DOHH2 (cell line): ENCODE measurements around the gene PQBP1.

Source experiments
- H3F3A ChIP-seq: fragments of 200-600 bp; sonication (generic), shearing (Covaris generic); 2 replicates; pipeline ENCODE4 v1.6.0; 2016; ENCODE audit warnings: antibody characterized with exemption, mild to moderate bottlenecking; ENCODE audit not compliant: control insufficient read depth, insufficient read depth
- H3K27ac ChIP-seq: fragments of 200-600 bp; sonication (generic); 2 replicates; pipeline ENCODE4 v1.5.1; 2014; ENCODE audit warnings: low read depth, mild to moderate bottlenecking, low read length, moderate library complexity
- H3K27me3 ChIP-seq: fragments of 200-600 bp; sonication (generic); 2 replicates; pipeline ENCODE4 v1.6.1; 2014; ENCODE audit warnings: mild to moderate bottlenecking, low read length, mixed read lengths; ENCODE audit not compliant: control insufficient read depth
- H3K36me3 ChIP-seq: fragments of 200-600 bp; sonication (generic); 2 replicates; pipeline ENCODE4 v1.6.1; 2014; ENCODE audit warnings: mild to moderate bottlenecking, low read length, moderate library complexity, mixed read lengths; ENCODE audit not compliant: control insufficient read depth
- H3K4me1 ChIP-seq: fragments of 200-600 bp; sonication (generic); 2 replicates; pipeline ENCODE4 v1.6.1; 2014; ENCODE audit warnings: mild to moderate bottlenecking, low read length, mixed read lengths; ENCODE audit not compliant: control insufficient read depth
- H3K4me2 ChIP-seq: fragments of 200-600 bp; sonication (generic); 2 replicates; pipeline ENCODE4 v1.6.0; 2014; ENCODE audit warnings: mild to moderate bottlenecking, low read length, moderate library complexity
- H3K4me3 ChIP-seq: fragments of 200-600 bp; sonication (generic); 2 replicates; pipeline ENCODE4 v1.5.1; 2014; ENCODE audit warnings: mild to moderate bottlenecking, low read length, mixed read lengths
- H3K79me2 ChIP-seq: fragments of 200-600 bp; sonication (generic); 2 replicates; pipeline ENCODE4 v1.6.1; 2014; ENCODE audit warnings: mild to moderate bottlenecking, low read length, mixed read lengths; ENCODE audit not compliant: control insufficient read depth
- H3K9me2 ChIP-seq: fragments of 200-600 bp; sonication (generic); replicated peaks from 2 replicates; pipeline ENCODE4 v1.6.1; 2014; ENCODE audit warnings: mild to moderate bottlenecking, low read length, mixed read lengths; ENCODE audit not compliant: control insufficient read depth
- H3K9me3 ChIP-seq: fragments of 200-600 bp; sonication (generic); 2 replicates; pipeline ENCODE4 v1.6.1; 2014; ENCODE audit warnings: antibody characterized with exemption, low read length, mixed read lengths; ENCODE audit not compliant: control insufficient read depth, insufficient read depth
- H4K20me1 ChIP-seq: fragments of 200-600 bp; sonication (generic); 2 replicates; pipeline ENCODE4 v1.6.0; 2014; ENCODE audit warnings: low read depth, mild to moderate bottlenecking, antibody characterized with exemption, low read length, moderate library complexity; ENCODE audit not compliant: control insufficient read depth, insufficient read depth
- EZH2phosphoT487 ChIP-seq: fragments of 200-600 bp; sonication (generic); IDR thresholded peaks from 2 replicates; pipeline ENCODE4 v1.6.1; 2017; ENCODE audit warnings: borderline replicate concordance, mild to moderate bottlenecking, antibody characterized with exemption, low read length, moderate library complexity, mixed read lengths
- TF ChIP-seq, protein P1 (sequence below): fragments of 200-600 bp; sonication (generic); IDR thresholded peaks from one replicate; pipeline ENCODE4 v1.5.1; 2014; ENCODE audit warnings: antibody characterized with exemption, mild to moderate bottlenecking, low read depth, low read length; ENCODE audit not compliant: poor library complexity, severe bottlenecking

The PQBP1 gene

DNA sequence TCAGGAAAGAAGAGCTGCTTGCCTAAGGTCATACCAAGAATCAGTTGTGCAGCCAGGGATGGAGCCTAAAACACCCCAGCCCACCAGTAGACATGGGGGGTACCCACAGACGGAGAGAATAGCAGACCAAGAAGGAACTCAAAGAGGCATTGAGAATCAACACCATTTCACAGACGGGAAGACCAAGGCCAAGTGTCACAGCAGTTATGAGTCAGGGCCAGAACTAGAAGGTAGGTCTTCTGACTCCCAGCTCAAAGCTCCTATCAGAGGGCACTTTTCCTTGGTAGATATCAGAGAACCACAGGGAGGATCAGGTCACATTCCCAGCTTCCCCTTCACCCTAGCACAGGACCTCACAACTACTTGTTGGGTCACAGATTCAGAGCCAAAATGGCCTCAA lies 45.2 kb downstream of the PQBP1 start:
- no peak overlapping the region for H3K4me3 ChIP-seq
- peaks cover 38% of the 10 kb centered on the region for H3K36me3 ChIP-seq
- peaks cover 88% of the 10 kb centered on the region for H3K79me2 ChIP-seq
- H3K27ac ChIP-seq, result no peak overlapping the region
- peaks cover 10% of the 10 kb centered on the region for H3F3A ChIP-seq
- TF ChIP-seq, protein P1, sequence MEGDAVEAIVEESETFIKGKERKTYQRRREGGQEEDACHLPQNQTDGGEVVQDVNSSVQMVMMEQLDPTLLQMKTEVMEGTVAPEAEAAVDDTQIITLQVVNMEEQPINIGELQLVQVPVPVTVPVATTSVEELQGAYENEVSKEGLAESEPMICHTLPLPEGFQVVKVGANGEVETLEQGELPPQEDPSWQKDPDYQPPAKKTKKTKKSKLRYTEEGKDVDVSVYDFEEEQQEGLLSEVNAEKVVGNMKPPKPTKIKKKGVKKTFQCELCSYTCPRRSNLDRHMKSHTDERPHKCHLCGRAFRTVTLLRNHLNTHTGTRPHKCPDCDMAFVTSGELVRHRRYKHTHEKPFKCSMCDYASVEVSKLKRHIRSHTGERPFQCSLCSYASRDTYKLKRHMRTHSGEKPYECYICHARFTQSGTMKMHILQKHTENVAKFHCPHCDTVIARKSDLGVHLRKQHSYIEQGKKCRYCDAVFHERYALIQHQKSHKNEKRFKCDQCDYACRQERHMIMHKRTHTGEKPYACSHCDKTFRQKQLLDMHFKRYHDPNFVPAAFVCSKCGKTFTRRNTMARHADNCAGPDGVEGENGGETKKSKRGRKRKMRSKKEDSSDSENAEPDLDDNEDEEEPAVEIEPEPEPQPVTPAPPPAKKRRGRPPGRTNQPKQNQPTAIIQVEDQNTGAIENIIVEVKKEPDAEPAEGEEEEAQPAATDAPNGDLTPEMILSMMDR, result no peak
- no peak for TF ChIP-seq EZH2phosphoT487
- no peaks in the 10 kb centered on the region for H3K27me3 ChIP-seq
- no peaks in the 10 kb centered on the region for H4K20me1 ChIP-seq
- H3K9me2 ChIP-seq, result no peaks in the 10 kb centered on the region
- H3K4me2 ChIP-seq, result no peak overlapping the region
- no peaks in the 10 kb centered on the region for H3K9me3 ChIP-seq
- peaks cover 53% of the 10 kb centered on the region for H3K4me1 ChIP-seq

DNA sequence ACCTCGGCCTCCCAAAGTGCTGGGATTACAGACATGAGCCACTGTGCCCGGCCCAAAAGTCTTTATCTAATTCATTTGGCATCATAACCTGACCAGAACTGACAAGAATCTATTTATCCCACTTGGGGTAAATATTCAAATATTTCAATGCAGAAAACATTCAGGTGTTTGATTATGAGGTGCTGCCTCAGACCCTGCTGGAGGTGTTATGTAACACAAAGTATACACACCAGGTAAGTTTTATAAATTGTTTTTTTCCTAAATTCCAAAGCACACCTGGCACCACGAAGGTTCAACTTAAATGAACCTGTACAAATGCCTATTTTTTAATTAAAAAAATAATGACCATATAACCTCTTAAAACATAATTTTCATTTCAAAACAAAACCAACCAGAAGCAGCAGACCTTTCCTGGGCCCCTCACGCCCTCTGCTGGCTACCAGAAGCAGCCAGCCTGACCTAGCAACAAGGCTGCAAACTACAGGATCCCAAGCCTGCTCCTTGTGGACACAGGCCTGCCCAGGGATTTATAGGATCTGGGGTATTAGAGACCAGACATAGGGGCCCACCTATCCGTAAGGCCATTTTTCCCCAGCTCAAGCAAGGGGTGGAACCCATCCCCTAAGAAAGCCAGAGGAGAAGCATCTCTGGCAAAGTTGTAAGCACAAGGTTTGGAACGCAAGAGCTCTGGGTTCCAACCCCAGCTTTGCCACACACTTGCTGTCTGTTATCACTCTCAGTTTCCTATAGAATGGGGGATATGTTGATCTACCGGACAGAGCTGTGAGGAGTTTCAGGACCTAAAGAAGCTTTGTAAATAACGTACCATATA lies 48.0 kb downstream of the PQBP1 start:
- Histone ChIP-seq H3K9me3 (no peaks in the 10 kb centered on the region), H4K20me1 (no peaks in the 10 kb centered on the region), H3K36me3 (peaks cover 18% of the 10 kb centered on the region), H3K27ac (no peak overlapping the region), H3K4me3 (no peak overlapping the region), H3K4me1 (peaks cover 25% of the 10 kb centered on the region), H3F3A (no peaks in the 10 kb centered on the region), H3K4me2 (no peak overlapping the region), H3K27me3 (no peaks in the 10 kb centered on the region), H3K9me2 (no peaks in the 10 kb centered on the region), H3K79me2 (peaks cover 76% of the 10 kb centered on the region)
- TF ChIP-seq, protein P1, result peak; percentile 66
- TF ChIP-seq EZH2phosphoT487, result no peak

DNA sequence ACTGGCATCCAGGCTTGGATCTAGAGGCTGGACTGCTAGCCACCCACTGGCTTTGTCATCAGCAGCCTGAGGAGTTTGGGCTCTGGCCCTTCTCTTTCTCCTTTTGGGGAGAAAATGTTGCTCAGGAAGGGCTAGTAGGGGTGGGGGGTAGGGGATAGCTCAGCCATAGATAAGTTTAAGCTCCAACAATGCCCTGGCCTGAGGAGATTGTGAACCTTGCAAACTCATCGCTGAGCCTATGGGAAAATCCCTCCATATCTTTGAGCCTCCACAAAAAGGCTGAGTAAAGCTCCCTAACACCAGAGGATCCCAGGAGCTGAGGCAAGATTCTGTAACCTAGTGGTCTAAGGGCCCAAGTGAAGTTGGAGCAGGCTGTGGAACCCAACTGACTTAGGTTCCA lies 50.9 kb downstream of the PQBP1 start:
- H3K4me3 ChIP-seq, result no peak overlapping the region
- H3K9me3 ChIP-seq, result no peaks in the 10 kb centered on the region
- H3K27me3 ChIP-seq, result no peaks in the 10 kb centered on the region
- no peaks in the 10 kb centered on the region for H3K9me2 ChIP-seq
- H3K4me2 ChIP-seq, result no peak overlapping the region
- peaks cover 8% of the 10 kb centered on the region for H3K4me1 ChIP-seq
- H3K36me3 ChIP-seq, result peaks cover 5% of the 10 kb centered on the region
- no peaks in the 10 kb centered on the region for H3F3A ChIP-seq
- H3K79me2 ChIP-seq, result peaks cover 80% of the 10 kb centered on the region
- H3K27ac ChIP-seq, result no peak overlapping the region
- TF ChIP-seq, protein P1, result no peak
- no peak for TF ChIP-seq EZH2phosphoT487
- H4K20me1 ChIP-seq, result no peaks in the 10 kb centered on the region
